Measurements from ENCODE around the gene CXCR4. TPM values are rescaled to one million over a fixed set of nuclear protein-coding genes. Genes with fewer than 3 reads are reported as not detected.

Gene CXCR4
- total and polyA plus RNA-seq, 2 experiments from 2014 or later = 0.16 TPM; not detected in 1

- Histone ChIP-seq H3K27me3 (replicated peaks; ENCODE audit: insufficient read depth) (peaks cover 6% of the 10 kb centered on the region; the same call in 1 of the 2 replicates), H3K36me3 (ENCODE audit: low read depth) (no peaks in the 10 kb centered on the region), H3K79me2 (ENCODE audit: insufficient read depth) (no peaks in the 10 kb centered on the region), H3F3A (ENCODE audit: insufficient read depth) (no peaks in the 10 kb centered on the region), H3K9me2 (ENCODE audit: insufficient read depth) (no peaks in the 10 kb centered on the region), H4K20me1 (ENCODE audit: insufficient read depth) (no peaks in the 10 kb centered on the region), H3K4me1 (ENCODE audit: insufficient read depth) (no peaks in the 10 kb centered on the region), H3K27ac (no peak overlapping the region), H3K9me3 (ENCODE audit: low read depth) (no peaks in the 10 kb centered on the region), H3K4me2 (ENCODE audit: unreplicated experiment) (no peak overlapping the region), H3K9ac (no peak overlapping the region), H3K4me3 (no peak overlapping the region), H2AFZ (no peak overlapping the region)
- no peak for DNase-seq
- in situ Hi-C loops (cut with MboI) = no loop called here
- TF ChIP-seq EZH2 (IDR thresholded peaks at IDR 0.05; ENCODE audit: insufficient read depth, poor library complexity, severe bottlenecking) (no peak), EZH2phosphoT487 (IDR thresholded peaks at IDR 0.05; ENCODE audit: insufficient read depth, low read depth) (no peak)
- 50% methylated on average over 10 of the region's 10 CpGs for WGBS, 2 experiments (ENCODE audit: low coverage in 1 of 2, low lambda C conversion rate in 2 of 2, missing lambda C conversion rate in 2 of 2)
Observed at GRCh38 chr2:136131484-136131960, 13.6 kb upstream of the CXCR4 start.

GRCh38 chr2:136130511-136130910 lies 12.6 kb upstream of the CXCR4 start:
- Histone ChIP-seq H3K79me2 (ENCODE audit: insufficient read depth) (no peaks in the 10 kb centered on the region), H3K36me3 (ENCODE audit: low read depth) (no peaks in the 10 kb centered on the region), H3K9me3 (ENCODE audit: low read depth) (no peaks in the 10 kb centered on the region), H3K4me2 (ENCODE audit: unreplicated experiment) (no peak overlapping the region), H3K27me3 (replicated peaks; ENCODE audit: insufficient read depth) (peaks cover 15% of the 10 kb centered on the region), H2AFZ (no peak overlapping the region), H3K4me1 (ENCODE audit: insufficient read depth) (no peaks in the 10 kb centered on the region), H3K4me3 (no peak overlapping the region), H4K20me1 (ENCODE audit: insufficient read depth) (no peaks in the 10 kb centered on the region), H3K9ac (no peak overlapping the region), H3F3A (ENCODE audit: insufficient read depth) (no peaks in the 10 kb centered on the region), H3K9me2 (ENCODE audit: insufficient read depth) (no peaks in the 10 kb centered on the region), H3K27ac (no peak overlapping the region)
- 41 to 59% methylated on average over 1 of the region's 1 CpG for WGBS, 2 experiments (ENCODE audit: low coverage in 1 of 2, low lambda C conversion rate in 2 of 2, missing lambda C conversion rate in 2 of 2)
- no peak for TF ChIP-seq EZH2 (IDR thresholded peaks at IDR 0.05; ENCODE audit: insufficient read depth, poor library complexity, severe bottlenecking)
- no peak for TF ChIP-seq EZH2phosphoT487 (IDR thresholded peaks at IDR 0.05; ENCODE audit: insufficient read depth, low read depth)
- in situ Hi-C loops (cut with MboI) = no loop called here
- DNase-seq = no peak

- Histone ChIP-seq H3K27me3 (replicated peaks; ENCODE audit: insufficient read depth) (peaks cover 15% of the 10 kb centered on the region), H3K9me2 (ENCODE audit: insufficient read depth) (no peaks in the 10 kb centered on the region), H3K4me3 (no peak overlapping the region), H3K4me1 (ENCODE audit: insufficient read depth) (no peaks in the 10 kb centered on the region), H2AFZ (no peak overlapping the region), H3K27ac (no peak overlapping the region), H3K9ac (no peak overlapping the region), H3F3A (ENCODE audit: insufficient read depth) (no peaks in the 10 kb centered on the region), H3K4me2 (ENCODE audit: unreplicated experiment) (no peak overlapping the region), H3K79me2 (ENCODE audit: insufficient read depth) (no peaks in the 10 kb centered on the region), H3K36me3 (ENCODE audit: low read depth) (no peaks in the 10 kb centered on the region), H4K20me1 (ENCODE audit: insufficient read depth) (no peaks in the 10 kb centered on the region), H3K9me3 (ENCODE audit: low read depth) (no peaks in the 10 kb centered on the region)
- in situ Hi-C loops (cut with MboI) = no loop called here
- no peak for TF ChIP-seq EZH2 (IDR thresholded peaks at IDR 0.05; ENCODE audit: insufficient read depth, poor library complexity, severe bottlenecking)
- TF ChIP-seq EZH2phosphoT487 (IDR thresholded peaks at IDR 0.05; ENCODE audit: insufficient read depth, low read depth) = no peak
- 30 to 33% methylated on average over 3 of the region's 3 CpGs for WGBS, 2 experiments (ENCODE audit: low coverage in 1 of 2, low lambda C conversion rate in 2 of 2, missing lambda C conversion rate in 2 of 2)
- DNase-seq = no peak
Observed at GRCh38 chr2:136130045-136130444, 12.1 kb upstream of the CXCR4 start.

- TF ChIP-seq EZH2 (IDR thresholded peaks at IDR 0.05; ENCODE audit: insufficient read depth, poor library complexity, severe bottlenecking) (no peak), EZH2phosphoT487 (IDR thresholded peaks at IDR 0.05; ENCODE audit: insufficient read depth, low read depth) (no peak)
Observed at GRCh38 chr2:136129601-136130000, 11.7 kb upstream of the CXCR4 start.

GRCh38 chr2:136128905-136129304 lies 11.0 kb upstream of the CXCR4 start:
- WGBS, 2 experiments (ENCODE audit: low coverage in 1 of 2, low lambda C conversion rate in 2 of 2, missing lambda C conversion rate in 2 of 2) = 0% methylated on average over 1 of the region's 1 CpG

More at GRCh38 chr2:136129601-136130000, 11.7 kb upstream of the CXCR4 start:
- Histone ChIP-seq H3K79me2 (ENCODE audit: insufficient read depth) (no peaks in the 10 kb centered on the region), H3F3A (ENCODE audit: insufficient read depth) (no peaks in the 10 kb centered on the region), H3K36me3 (ENCODE audit: low read depth) (no peaks in the 10 kb centered on the region), H3K27ac (no peak overlapping the region), H3K9me2 (ENCODE audit: insufficient read depth) (no peaks in the 10 kb centered on the region), H2AFZ (no peak overlapping the region), H4K20me1 (ENCODE audit: insufficient read depth) (no peaks in the 10 kb centered on the region), H3K27me3 (replicated peaks; ENCODE audit: insufficient read depth) (peaks cover 19% of the 10 kb centered on the region), H3K4me1 (ENCODE audit: insufficient read depth) (no peaks in the 10 kb centered on the region), H3K9ac (no peak overlapping the region), H3K4me3 (no peak overlapping the region), H3K4me2 (ENCODE audit: unreplicated experiment) (no peak overlapping the region), H3K9me3 (ENCODE audit: low read depth) (no peaks in the 10 kb centered on the region)
- no peak for DNase-seq
- WGBS, 2 experiments (ENCODE audit: low coverage in 1 of 2, low lambda C conversion rate in 2 of 2, missing lambda C conversion rate in 2 of 2) = 44 to 45% methylated on average over 4 of the region's 4 CpGs
- in situ Hi-C loops (cut with MboI) = no loop called here

More at GRCh38 chr2:136128905-136129304, 11.0 kb upstream of the CXCR4 start:
- TF ChIP-seq EZH2 (IDR thresholded peaks at IDR 0.05; ENCODE audit: insufficient read depth, poor library complexity, severe bottlenecking) (no peak), EZH2phosphoT487 (IDR thresholded peaks at IDR 0.05; ENCODE audit: insufficient read depth, low read depth) (no peak)
- Histone ChIP-seq H3K9me3 (ENCODE audit: low read depth) (no peaks in the 10 kb centered on the region), H3F3A (ENCODE audit: insufficient read depth) (no peaks in the 10 kb centered on the region), H3K9ac (no peak overlapping the region), H3K27ac (no peak overlapping the region), H3K4me3 (no peak overlapping the region), H4K20me1 (ENCODE audit: insufficient read depth) (no peaks in the 10 kb centered on the region), H3K4me2 (ENCODE audit: unreplicated experiment) (no peak overlapping the region), H3K4me1 (ENCODE audit: insufficient read depth) (no peaks in the 10 kb centered on the region), H3K27me3 (replicated peaks; ENCODE audit: insufficient read depth) (peaks cover 23% of the 10 kb centered on the region), H3K79me2 (ENCODE audit: insufficient read depth) (no peaks in the 10 kb centered on the region), H3K36me3 (ENCODE audit: low read depth) (no peaks in the 10 kb centered on the region), H2AFZ (no peak overlapping the region), H3K9me2 (ENCODE audit: insufficient read depth) (no peaks in the 10 kb centered on the region)
- in situ Hi-C loops (cut with MboI) = no loop called here
- no peak for DNase-seq
